ENCODE measurements around the gene MYRF. TPM values are rescaled to one million over a fixed set of nuclear protein-coding genes. Genes with fewer than 3 reads are reported as not detected.

The MYRF gene
- total and polyA plus RNA-seq, 2 of the 13 experiments (the other 11 are each of a cell fraction or from before 2014, with no cell fraction given) = 10.2 to 25.9 TPM

DNA sequence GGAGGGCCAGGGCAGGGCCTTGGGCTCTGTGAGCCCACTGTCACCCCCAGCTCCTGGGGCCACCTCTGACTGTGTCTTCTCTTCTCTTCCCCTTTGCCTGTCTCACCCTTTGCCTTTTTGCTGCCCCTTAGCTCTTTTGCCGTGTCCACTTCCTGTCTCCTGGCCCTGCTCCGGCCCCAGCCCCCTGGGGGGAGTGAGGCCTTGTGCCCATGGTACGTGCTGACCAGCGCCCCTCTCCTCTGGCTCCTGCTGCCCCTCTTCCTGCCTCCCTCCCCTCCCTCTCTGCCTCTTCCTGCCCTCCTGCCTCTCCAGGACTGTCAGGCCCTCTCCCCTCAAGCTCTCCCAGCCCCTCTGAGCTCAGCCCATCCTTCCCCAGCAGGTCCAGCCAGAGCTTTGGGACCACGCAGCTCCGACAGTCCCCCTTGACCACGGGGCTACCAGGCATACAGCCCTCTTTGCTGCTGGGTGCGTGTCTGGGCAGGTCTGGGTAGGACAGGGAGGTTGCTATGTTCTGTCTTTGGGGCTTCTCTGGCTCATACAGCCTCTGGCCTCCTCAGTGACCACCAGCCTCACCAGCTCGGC is 28.2 kb downstream of the MYRF start (continued):
- TF ChIP-seq, protein P1, sequence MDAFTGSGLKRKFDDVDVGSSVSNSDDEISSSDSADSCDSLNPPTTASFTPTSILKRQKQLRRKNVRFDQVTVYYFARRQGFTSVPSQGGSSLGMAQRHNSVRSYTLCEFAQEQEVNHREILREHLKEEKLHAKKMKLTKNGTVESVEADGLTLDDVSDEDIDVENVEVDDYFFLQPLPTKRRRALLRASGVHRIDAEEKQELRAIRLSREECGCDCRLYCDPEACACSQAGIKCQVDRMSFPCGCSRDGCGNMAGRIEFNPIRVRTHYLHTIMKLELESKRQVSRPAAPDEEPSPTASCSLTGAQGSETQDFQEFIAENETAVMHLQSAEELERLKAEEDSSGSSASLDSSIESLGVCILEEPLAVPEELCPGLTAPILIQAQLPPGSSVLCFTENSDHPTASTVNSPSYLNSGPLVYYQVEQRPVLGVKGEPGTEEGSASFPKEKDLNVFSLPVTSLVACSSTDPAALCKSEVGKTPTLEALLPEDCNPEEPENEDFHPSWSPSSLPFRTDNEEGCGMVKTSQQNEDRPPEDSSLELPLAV (CRISPR knock-in tag; conservative IDR thresholded peaks at IDR 0.05; ENCODE audit: low read depth) = no peak
- TF ChIP-seq GFI1 (CRISPR knock-in tag; IDR thresholded peaks at IDR 0.05; ENCODE audit: borderline replicate concordance) (no peak), BHLHE40 (IDR thresholded peaks at IDR 0.05; ENCODE audit: low read length) (no peak), SP4 (CRISPR knock-in tag; IDR thresholded peaks at IDR 0.05) (no peak), SIN3B (IDR thresholded peaks at IDR 0.05; ENCODE audit: low read length) (no peak), EHMT2 (IDR thresholded peaks at IDR 0.05; ENCODE audit: borderline replicate concordance, low read depth, low read length) (no peak), ZBTB42 (CRISPR knock-in tag; IDR thresholded peaks at IDR 0.05) (no peak), NRL (CRISPR knock-in tag; IDR thresholded peaks at IDR 0.05; ENCODE audit: borderline replicate concordance) (no peak), MIXL1 (CRISPR knock-in tag; IDR thresholded peaks at IDR 0.05) (no peak)
- TF ChIP-seq, protein P2, sequence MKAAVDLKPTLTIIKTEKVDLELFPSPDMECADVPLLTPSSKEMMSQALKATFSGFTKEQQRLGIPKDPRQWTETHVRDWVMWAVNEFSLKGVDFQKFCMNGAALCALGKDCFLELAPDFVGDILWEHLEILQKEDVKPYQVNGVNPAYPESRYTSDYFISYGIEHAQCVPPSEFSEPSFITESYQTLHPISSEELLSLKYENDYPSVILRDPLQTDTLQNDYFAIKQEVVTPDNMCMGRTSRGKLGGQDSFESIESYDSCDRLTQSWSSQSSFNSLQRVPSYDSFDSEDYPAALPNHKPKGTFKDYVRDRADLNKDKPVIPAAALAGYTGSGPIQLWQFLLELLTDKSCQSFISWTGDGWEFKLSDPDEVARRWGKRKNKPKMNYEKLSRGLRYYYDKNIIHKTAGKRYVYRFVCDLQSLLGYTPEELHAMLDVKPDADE (CRISPR knock-in tag; IDR thresholded peaks at IDR 0.05) = no peak

DNA sequence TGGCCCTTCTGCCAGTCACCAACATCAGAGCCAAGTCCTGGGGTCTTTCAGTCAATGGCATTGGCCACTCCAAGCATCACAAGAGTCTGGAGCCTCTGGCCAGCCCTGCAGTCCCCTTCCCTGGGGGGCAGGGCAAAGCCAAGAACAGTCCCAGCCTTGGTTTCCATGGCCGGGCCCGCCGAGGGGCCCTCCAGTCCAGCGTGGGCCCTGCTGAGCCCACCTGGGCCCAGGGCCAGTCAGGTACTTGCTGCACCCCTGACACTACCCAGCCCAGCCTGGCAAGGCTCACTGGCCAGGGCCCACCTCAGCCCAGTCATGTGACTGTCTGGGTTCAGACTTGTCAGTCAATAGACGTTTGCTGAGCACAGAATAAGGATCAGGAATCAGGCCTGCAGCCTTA is 29.1 kb downstream of the MYRF start:
- POLR2A ChIA-PET = interaction anchor here (0.9 kb wide), 1 partner anchor 33 kb away, joined by 3 read pairs; no protein-coding TSS in a partner anchor
- BruUV-seq (replicated peaks) = no TSS peak
- TF ChIP-seq NR2F1 (CRISPR knock-in tag; IDR thresholded peaks at IDR 0.05) = no peak
- no peak for TF ChIP-seq PAF1 (CRISPR knock-in tag; IDR thresholded peaks at IDR 0.05)
- no peak for TF ChIP-seq PITX1 (CRISPR knock-in tag; IDR thresholded peaks at IDR 0.05)
- no peak for TF ChIP-seq AKAP8 (CRISPR knock-in tag; IDR thresholded peaks at IDR 0.05)
- TF ChIP-seq, protein P3, sequence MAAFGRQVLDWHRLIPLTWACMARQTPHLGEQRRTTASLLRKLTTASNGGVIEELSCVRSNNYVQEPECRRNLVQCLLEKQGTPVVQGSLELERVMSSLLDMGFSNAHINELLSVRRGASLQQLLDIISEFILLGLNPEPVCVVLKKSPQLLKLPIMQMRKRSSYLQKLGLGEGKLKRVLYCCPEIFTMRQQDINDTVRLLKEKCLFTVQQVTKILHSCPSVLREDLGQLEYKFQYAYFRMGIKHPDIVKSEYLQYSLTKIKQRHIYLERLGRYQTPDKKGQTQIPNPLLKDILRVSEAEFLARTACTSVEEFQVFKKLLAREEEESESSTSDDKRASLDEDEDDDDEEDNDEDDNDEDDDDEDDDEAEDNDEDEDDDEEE (CRISPR knock-in tag; IDR thresholded peaks at IDR 0.05) = no peak

More for the DNA sequence above, 29.1 kb downstream of the MYRF start:
- Histone ChIP-seq H2AFZ (ENCODE audit: low read length) (no peak overlapping the region), H3K36me3 (replicated peaks in 1 of 2; ENCODE audit: control insufficient read depth in 1 of 2, insufficient read depth in 2 of 2, low read length in 2 of 2) (peaks cover 36 to 82% of the 10 kb centered on the region in 2 experiments; a peak in 4 of 5 replicates), H3K27ac (ENCODE audit: extremely low read length, insufficient read depth, low read length) (no peak overlapping the region), H3K27me3 (ENCODE audit: control insufficient read depth in 1 of 2, insufficient read depth in 2 of 2, low read length in 2 of 2) (no peaks in the 10 kb centered on the region), H3K79me2 (ENCODE audit: insufficient read depth, low read length) (no peaks in the 10 kb centered on the region), H3K9ac (ENCODE audit: insufficient read depth, low read depth, low read length) (no peak overlapping the region), H4K20me1 (ENCODE audit: insufficient read depth, low read length) (no peaks in the 10 kb centered on the region), H3K4me1 (ENCODE audit: insufficient read depth, low read length) (no peaks in the 10 kb centered on the region), H3K4me2 (ENCODE audit: low read depth, low read length) (no peak overlapping the region), H3K4me3 (replicated peaks in 1 of 3; ENCODE audit: insufficient read depth in 1 of 3, low read depth in 2 of 3, low read length in 3 of 3) (no peak overlapping the region), H3K9me3 (ENCODE audit: low read length) (no peaks in the 10 kb centered on the region)
- ATAC-seq = no peak
- FAIRE-seq = no peak
- intact Hi-C loops (cut with micrococcal nuclease; ENCODE audit: unreplicated experiment) = no loop called here
- WGBS (ENCODE audit: low lambda C conversion rate) = 83% methylated on average over 1 of the region's 5 CpGs
- no peak for DNase-seq (ENCODE audit: low spot score)
- CTCF ChIA-PET (ENCODE audit: low intra/inter-chr PET ratio, low total read pairs) = no interaction called here
- in situ Hi-C loops (cut with HindIII; ENCODE audit: extremely low pct_ligation_motif_present, low pct_unique_long_range_greater_than_20kb) = loop anchor here (5.0 kb wide), 1 partner anchor 34 kb away; no protein-coding TSS in a partner anchor

All from HepG2 (cell line).